Measurements from ENCODE around the gene PLXNB2.

DNA sequence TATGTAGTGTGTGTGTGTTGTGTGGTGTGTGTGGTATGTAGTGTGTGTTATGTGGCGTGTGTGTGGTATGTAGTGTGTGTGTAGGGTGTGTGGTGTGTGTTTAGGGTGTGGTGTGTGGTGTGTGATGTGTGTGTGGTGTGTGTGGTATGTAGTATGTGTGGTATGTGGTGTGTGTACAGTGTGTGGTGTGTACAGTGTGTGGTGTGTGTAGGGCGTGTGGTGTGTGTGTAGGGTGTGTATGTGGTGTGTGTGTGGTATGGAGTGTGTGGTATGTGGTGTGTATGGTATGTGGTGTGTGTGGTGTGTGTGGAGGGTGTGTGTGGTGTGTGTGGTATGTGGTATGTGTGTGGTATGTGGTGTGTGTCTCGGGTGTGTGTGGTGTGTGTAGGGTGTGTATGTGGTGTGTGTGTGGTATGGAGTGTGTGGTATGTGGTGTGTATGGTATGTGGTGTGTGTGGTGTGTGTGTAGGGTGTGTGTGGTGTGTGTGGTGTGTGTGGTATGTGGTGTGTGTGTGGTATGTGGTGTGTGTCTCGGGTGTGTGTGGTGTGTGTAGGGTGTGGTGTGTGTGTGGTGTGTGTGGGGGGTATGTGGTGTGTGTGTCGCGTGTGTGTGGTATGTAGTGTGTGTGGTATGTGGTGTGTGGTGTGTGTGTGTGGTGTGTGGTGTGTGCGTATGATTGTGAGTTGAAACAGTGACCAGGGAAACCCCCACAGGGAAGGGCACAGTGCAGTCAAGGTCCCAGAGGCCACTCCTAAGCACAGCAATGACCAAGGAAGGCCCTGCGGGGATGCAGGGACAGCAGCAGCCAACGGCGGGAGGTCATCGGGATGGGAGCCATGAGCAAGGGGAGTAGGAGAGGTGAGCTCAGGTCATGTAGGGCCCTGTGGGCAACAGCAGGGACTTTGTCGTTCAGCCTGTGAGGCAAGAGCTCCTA is 32.8 kb upstream of the PLXNB2 start:
- TF ChIP-seq, protein P1, sequence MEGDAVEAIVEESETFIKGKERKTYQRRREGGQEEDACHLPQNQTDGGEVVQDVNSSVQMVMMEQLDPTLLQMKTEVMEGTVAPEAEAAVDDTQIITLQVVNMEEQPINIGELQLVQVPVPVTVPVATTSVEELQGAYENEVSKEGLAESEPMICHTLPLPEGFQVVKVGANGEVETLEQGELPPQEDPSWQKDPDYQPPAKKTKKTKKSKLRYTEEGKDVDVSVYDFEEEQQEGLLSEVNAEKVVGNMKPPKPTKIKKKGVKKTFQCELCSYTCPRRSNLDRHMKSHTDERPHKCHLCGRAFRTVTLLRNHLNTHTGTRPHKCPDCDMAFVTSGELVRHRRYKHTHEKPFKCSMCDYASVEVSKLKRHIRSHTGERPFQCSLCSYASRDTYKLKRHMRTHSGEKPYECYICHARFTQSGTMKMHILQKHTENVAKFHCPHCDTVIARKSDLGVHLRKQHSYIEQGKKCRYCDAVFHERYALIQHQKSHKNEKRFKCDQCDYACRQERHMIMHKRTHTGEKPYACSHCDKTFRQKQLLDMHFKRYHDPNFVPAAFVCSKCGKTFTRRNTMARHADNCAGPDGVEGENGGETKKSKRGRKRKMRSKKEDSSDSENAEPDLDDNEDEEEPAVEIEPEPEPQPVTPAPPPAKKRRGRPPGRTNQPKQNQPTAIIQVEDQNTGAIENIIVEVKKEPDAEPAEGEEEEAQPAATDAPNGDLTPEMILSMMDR (IDR thresholded peaks at IDR 0.05; ENCODE audit: borderline replicate concordance, extremely low read depth, low read length, poor library complexity, severe bottlenecking) = no peak
- no peak for TF ChIP-seq EZH2 (IDR thresholded peaks at IDR 0.05; ENCODE audit: borderline replicate concordance, low read depth, low read length, severe bottlenecking)

Data from DND-41 (cell line).